H9 (cell line): ENCODE results near the gene MRPL30. TPM values are rescaled to one million over a fixed set of nuclear protein-coding genes. Genes with fewer than 3 reads are reported as not detected.
A peak's percentile ranks its signal among the peaks of the same experiment; 100 is the strongest.

Experiments
- DNase-seq: peaks from one replicate; pipeline ENCODE4 v3.0.0-alpha.2; 2017
- H2AFZ ChIP-seq: one replicate; pipeline ENCODE4 v1.6.1; 2013; ENCODE audit warnings: mild to moderate bottlenecking, low read length, control low read depth, moderate library complexity
- H2AK5ac ChIP-seq: 2 replicates; pipeline ENCODE4 v1.6.1; 2013; ENCODE audit warnings: low read length, control low read depth, mixed read lengths; ENCODE audit not compliant: insufficient read length
- H2BK120ac ChIP-seq: one replicate; pipeline ENCODE4 v1.6.1; 2013; ENCODE audit warnings: low read depth, mild to moderate bottlenecking, low read length, control low read depth, inconsistent platforms; ENCODE audit not compliant: poor library complexity, severe bottlenecking
- H2BK12ac ChIP-seq: 2 replicates; pipeline ENCODE4 v1.6.1; 2013; ENCODE audit warnings: low read length, control low read depth, mixed read lengths, low read depth; ENCODE audit not compliant: insufficient read length
- H2BK15ac ChIP-seq: 2 replicates; pipeline ENCODE4 v1.6.1; 2013; ENCODE audit warnings: low read depth, low read length, control low read depth
- H2BK20ac ChIP-seq: one replicate; pipeline ENCODE4 v1.6.1; 2013; ENCODE audit warnings: low read depth, mild to moderate bottlenecking, low read length, control low read depth, inconsistent platforms; ENCODE audit not compliant: poor library complexity, severe bottlenecking
- H2BK5ac ChIP-seq: 2 replicates; pipeline ENCODE4 v1.6.1; 2013; ENCODE audit warnings: low read length, control low read depth, mixed read lengths; ENCODE audit not compliant: insufficient read length
- H3K14ac ChIP-seq: 2 replicates; pipeline ENCODE4 v1.6.1; 2013; ENCODE audit warnings: low read length, control low read depth; ENCODE audit not compliant: insufficient read depth
- H3K18ac ChIP-seq: 2 replicates; pipeline ENCODE4 v1.6.1; 2013; ENCODE audit warnings: low read depth, mild to moderate bottlenecking, mixed read lengths, low read length, control low read depth; ENCODE audit not compliant: insufficient read length
- H3K23ac ChIP-seq: 2 replicates; pipeline ENCODE4 v1.6.1; 2013; ENCODE audit warnings: low read length, control low read depth, mixed read lengths, low read depth; ENCODE audit not compliant: insufficient read length
- H3K23me2 ChIP-seq: 2 replicates; pipeline ENCODE4 v1.6.1; 2013; ENCODE audit warnings: low read depth, mild to moderate bottlenecking, mixed read lengths, low read length, control low read depth; ENCODE audit not compliant: insufficient read length, poor library complexity, severe bottlenecking
- H3K27ac ChIP-seq: 2 replicates; pipeline ENCODE4 v1.5.1; 2013; ENCODE audit warnings: low read length, control low read depth, mixed read lengths, low read depth; ENCODE audit not compliant: insufficient read length
- H3K27me3 ChIP-seq: 2 replicates; pipeline ENCODE4 v1.6.1; 2013; ENCODE audit warnings: low read length, control low read depth, inconsistent platforms; ENCODE audit not compliant: insufficient read depth
- H3K4ac ChIP-seq: 2 replicates; pipeline ENCODE4 v1.6.1; 2013; ENCODE audit warnings: low read depth, mild to moderate bottlenecking, control low read depth, inconsistent platforms, low read length, moderate library complexity
- H3K4me1 ChIP-seq: 2 replicates; pipeline ENCODE4 v1.6.1; 2013; ENCODE audit warnings: low read length, control low read depth, inconsistent platforms; ENCODE audit not compliant: insufficient read depth
- H3K4me2 ChIP-seq: 2 replicates; pipeline ENCODE4 v1.6.1; 2013; ENCODE audit warnings: low read length, control low read depth, mixed read lengths; ENCODE audit not compliant: insufficient read length, insufficient read depth
- H3K56ac ChIP-seq: 2 replicates; pipeline ENCODE4 v1.6.1; 2013; ENCODE audit warnings: low read depth, mild to moderate bottlenecking, mixed read lengths, low read length, control low read depth; ENCODE audit not compliant: insufficient read length
- H3K79me1 ChIP-seq: 2 replicates; pipeline ENCODE4 v1.6.1; 2013; ENCODE audit warnings: low read depth, mild to moderate bottlenecking, moderate library complexity, low read length, control low read depth, inconsistent platforms; ENCODE audit not compliant: insufficient read depth, poor library complexity, severe bottlenecking
- H3K79me2 ChIP-seq: 2 replicates; pipeline ENCODE4 v1.6.1; 2013; ENCODE audit warnings: low read length, control low read depth, inconsistent platforms; ENCODE audit not compliant: insufficient read depth
- H3K9ac ChIP-seq: 2 replicates; pipeline ENCODE4 v1.6.1; 2013; ENCODE audit warnings: low read length, control low read depth, mixed read lengths; ENCODE audit not compliant: insufficient read length; ENCODE audit errors: extremely low read depth
- H3K9me3 ChIP-seq: one replicate; pipeline ENCODE4 v1.6.1; 2013; ENCODE audit warnings: low read depth, low read length, inconsistent platforms; ENCODE audit not compliant: control insufficient read depth
- H3T11ph ChIP-seq: one replicate; pipeline ENCODE4 v1.6.1; 2013; ENCODE audit warnings: mild to moderate bottlenecking, low read length, control low read depth, inconsistent platforms
- H4K20me1 ChIP-seq: one replicate; pipeline ENCODE4 v1.6.1; 2013; ENCODE audit not compliant: control insufficient read depth, insufficient read length, insufficient read depth
- H4K5ac ChIP-seq: 2 replicates; pipeline ENCODE4 v1.6.1; 2013; ENCODE audit warnings: low read depth, mild to moderate bottlenecking, mixed read lengths, low read length, control low read depth; ENCODE audit not compliant: insufficient read length
- H4K8ac ChIP-seq: replicated peaks from 2 replicates; pipeline ENCODE4 v1.6.1; 2013; ENCODE audit warnings: low read length, control low read depth, mixed read lengths, low read depth; ENCODE audit not compliant: insufficient read length
- H4K91ac ChIP-seq: 2 replicates; pipeline ENCODE4 v1.6.1; 2013; ENCODE audit warnings: low read depth, mild to moderate bottlenecking, moderate library complexity, mixed read lengths, low read length, control low read depth; ENCODE audit not compliant: insufficient read length
- H3K27ac Mint-ChIP-seq, 3 experiments: 2 replicates in 2 of 3; 3 replicates in 1 of 3; pipeline ENCODE4 v1.8.0; 2020 to 2021; ENCODE audit warnings: mixed read lengths in 3 of 3, mild to moderate bottlenecking in 1 of 3, moderate library complexity in 1 of 3
- H3K27me3 Mint-ChIP-seq: 2 replicates; pipeline ENCODE4 v1.8.0; 2021; ENCODE audit warnings: low read depth, mild to moderate bottlenecking, moderate library complexity, mixed read lengths
- H3K36me3 Mint-ChIP-seq, 3 experiments: 2 replicates in 2 of 3; 3 replicates in 1 of 3; pipeline ENCODE4 v1.8.0; 2020 to 2021; ENCODE audit warnings: low read depth in 3 of 3, mixed read lengths in 3 of 3; ENCODE audit not compliant: insufficient read depth in 1 of 3
- H3K4me1 Mint-ChIP-seq, 2 experiments: 2 replicates each; pipeline ENCODE4 v1.8.0; 2020; ENCODE audit warnings: mixed read lengths in 2 of 2
- H3K4me3 Mint-ChIP-seq, 2 experiments: 2 replicates in 1 of 2; 3 replicates in 1 of 2; pipeline ENCODE4 v1.8.0; 2020 to 2021; ENCODE audit warnings: mild to moderate bottlenecking in 2 of 2, mixed read lengths in 2 of 2, moderate library complexity in 1 of 2
- H3K9me3 Mint-ChIP-seq, 2 experiments: 2 replicates in 1 of 2; 3 replicates in 1 of 2; pipeline ENCODE4 v1.8.0; 2020; ENCODE audit warnings: mild to moderate bottlenecking in 2 of 2, mixed read lengths in 2 of 2, moderate library complexity in 1 of 2
- CTCF ChIP-seq: fragments of 200-600 bp; sonication (generic); conservative IDR thresholded peaks from 3 replicates; pipeline ENCODE4 v1.8.0; 2021; ENCODE audit warnings: antibody characterized with exemption, mild to moderate bottlenecking
- WGBS: extraction: QIAGEN DNeasy Blood & Tissue Kit; methylation state at CpG from one replicate; pipeline ENCODE4 v1.1.7; 2013; ENCODE audit warnings: missing lambda C conversion rate, low lambda C conversion rate, mixed read lengths; ENCODE audit not compliant: insufficient read length; ENCODE audit errors: extremely low coverage; 5-methylcytosine and 5-hydroxymethylcytosine counted together
- total RNA-seq: library from RNA; stranded (reverse); gene quantifications from 2 replicates; pipeline ENCODE4 v1.2.1, GENCODE V29; 2021

Gene MRPL30
- total RNA-seq, 1 experiment from 2014 or later = 50.8 TPM

GRCh38 chr2:99153921-99154604 is 26.9 kb upstream of the MRPL30 start:
- Histone ChIP-seq H4K5ac (no peak overlapping the region), H4K91ac (no peak overlapping the region), H3K23ac (no peak overlapping the region), H3K18ac (no peak overlapping the region), H3K9me3 (no peaks in the 10 kb centered on the region), H3K27ac (no peak overlapping the region), H3K9ac (peak overlapping the region; percentile 39), H3K56ac (no peak overlapping the region), H3K23me2 (peaks cover 14% of the 10 kb centered on the region), H2BK20ac (no peak overlapping the region), H2BK5ac (no peak overlapping the region), H3K4ac (no peak overlapping the region), H3K14ac (0 out of 2 replicates have a peak overlapping the region, but pooled peaks have one; percentile 9), H3K27me3 (no peaks in the 10 kb centered on the region), H2BK15ac (no peak overlapping the region), H3K4me1 (0 out of 2 replicates have a peak, but pooled peaks cover 2% of the 10 kb centered on the region), H3T11ph (no peak overlapping the region), H2AFZ (no peak overlapping the region), H4K8ac (no peak overlapping the region), H2BK120ac (no peak overlapping the region), H2BK12ac (no peak overlapping the region), H2AK5ac (no peak overlapping the region), H4K20me1 (peaks cover 2% of the 10 kb centered on the region), H3K79me1 (no peaks in the 10 kb centered on the region), H3K4me2 (peak overlapping the region; percentile 89), H3K79me2 (no peaks in the 10 kb centered on the region)
- Mint-ChIP-seq H3K9me3 (no peaks in the 10 kb centered on the region), H3K4me3 (peak overlapping the region; percentile 87 to 93), H3K27me3 (no peaks in the 10 kb centered on the region), H3K27ac (peak overlapping the region; percentile 33 to 96 (median 94); a peak in 4 of 7 replicates), H3K36me3 (peaks cover 5 to 20% (median 12%) of the 10 kb centered on the region in 3 experiments; a peak in 6 of 7 replicates), H3K4me1 (peaks cover 15 to 20% of the 10 kb centered on the region in 2 experiments)
- no peak for DNase-seq
- no CpG with 5 or more reads among the region's 12 CpGs for WGBS
- no peak for TF ChIP-seq CTCF
